K562 (cell line): ENCODE measurements around the gene SLC10A3. TPM values are rescaled to one million over a fixed set of nuclear protein-coding genes. Genes with fewer than 3 reads are reported as not detected.

Experiments
- BMI1 ChIP-seq: fragments of 150-350 bp; IDR thresholded peaks from 2 replicates; pipeline ENCODE4 v1.6.1; 2014; ENCODE audit warnings: low read length
- CREB1 ChIP-seq, 2 experiments: sonication (generic) in 1 of 2; formaldehyde crosslinking in 1 of 2; IDR thresholded peaks; 2 replicates each; pipeline versions ENCODE4 v1.6.1 to v1.8.0; 2012 to 2022; ENCODE audit warnings: inconsistent platforms in 1 of 2, mild to moderate bottlenecking in 1 of 2, missing genetic modification reagents in 1 of 2, moderate library complexity in 1 of 2
- CREB5 ChIP-seq: fragments of 250-450 bp; sonication (Bioruptor Pico); IDR thresholded peaks from 2 replicates; pipeline ENCODE4 v1.5.0; 2020; ENCODE audit warnings: mild to moderate bottlenecking
- CTBP1 ChIP-seq: fragments of 450-650 bp; IDR thresholded peaks from 2 replicates; pipeline ENCODE4 v1.6.1; 2016; ENCODE audit warnings: borderline replicate concordance
- DMBX1 ChIP-seq: fragments of 250-450 bp; sonication (Bioruptor Pico); IDR thresholded peaks from 2 replicates; pipeline ENCODE4 v1.8.0; 2022; ENCODE audit warnings: inconsistent platforms, mild to moderate bottlenecking, moderate library complexity, borderline replicate concordance
- E4F1 ChIP-seq: fragments of 250-450 bp; sonication (Bioruptor Pico); IDR thresholded peaks from 2 replicates; pipeline ENCODE4 v1.5.0; 2021; ENCODE audit warnings: mild to moderate bottlenecking, borderline replicate concordance
- ETV1 ChIP-seq: fragments of 450-650 bp; conservative IDR thresholded peaks from 2 replicates; pipeline ENCODE4 v1.6.1; 2016; ENCODE audit warnings: missing genetic modification characterization, control low read depth, low read depth, missing compliant biosample characterization
- FOXM1 ChIP-seq, 2 experiments: fragments of 450-650 bp in 1 of 2; sonication (generic) in 1 of 2; formaldehyde crosslinking in 1 of 2; IDR thresholded peaks; 2 replicates each; pipeline versions ENCODE4 v1.6.1 to v1.9.0; 2017 to 2022; ENCODE audit warnings: low read depth in 2 of 2, mild to moderate bottlenecking in 2 of 2, missing genetic modification reagents in 1 of 2, moderate library complexity in 1 of 2
- HCFC1 ChIP-seq: IDR thresholded peaks from 2 replicates; pipeline ENCODE4 v1.6.1; 2012; ENCODE audit warnings: low read depth, low read length, improper control_type of control experiment
- HNRNPL ChIP-seq: fragments of 200-400 bp; formaldehyde crosslinking; IDR thresholded peaks from 2 replicates; pipeline ENCODE4 v1.6.1; 2017; ENCODE audit warnings: low read depth, mild to moderate bottlenecking, low read length
- KDM5B ChIP-seq: fragments of 200-600 bp; sonication (generic); IDR thresholded peaks from 2 replicates; pipeline ENCODE4 v1.6.1; 2012; ENCODE audit warnings: low read depth, mild to moderate bottlenecking, moderate library complexity, low read length, control low read depth, inconsistent platforms; ENCODE audit not compliant: insufficient replicate concordance
- NCOA1 ChIP-seq: fragments of 450-650 bp; IDR thresholded peaks from 2 replicates; pipeline ENCODE4 v1.6.1; 2016; ENCODE audit warnings: low read depth
- NRF1 ChIP-seq, 2 experiments: fragments of 450-650 bp; IDR thresholded peaks in 1 of 2; conservative IDR thresholded peaks in 1 of 2; 2 replicates each; pipeline ENCODE4 v1.6.1; 2014; ENCODE audit warnings: mild to moderate bottlenecking in 2 of 2
- RB1 ChIP-seq: fragments of 450-650 bp; IDR thresholded peaks from 2 replicates; pipeline ENCODE4 v1.6.1; 2017; ENCODE audit warnings: low read depth, mild to moderate bottlenecking
- TBP ChIP-seq: optimal IDR thresholded peaks from 2 replicates; pipeline ENCODE3; 2011; ENCODE audit warnings: low read depth, low read length, improper control_type of control experiment
- ZBED1 ChIP-seq: IDR thresholded peaks from 2 replicates; pipeline ENCODE4 v1.6.1; 2014
- ZFX ChIP-seq: sonication (generic); formaldehyde crosslinking; IDR thresholded peaks from 2 replicates; pipeline ENCODE4 v1.8.0; 2022; ENCODE audit warnings: mild to moderate bottlenecking, missing genetic modification reagents, moderate library complexity
- ZNF124 ChIP-seq: sonication (generic); formaldehyde crosslinking; IDR thresholded peaks from 2 replicates; pipeline ENCODE4 v1.8.1; 2022; ENCODE audit warnings: missing genetic modification reagents
- ZNF589 ChIP-seq: fragments of 200-800 bp; sonication (Bioruptor generic); IDR thresholded peaks from 2 replicates; pipeline ENCODE4 v1.6.1; 2016; ENCODE audit warnings: low read depth, missing genetic modification characterization, missing compliant biosample characterization
- ZNF644 ChIP-seq: fragments of 200-800 bp; sonication (Bioruptor generic); IDR thresholded peaks from 2 replicates; pipeline ENCODE4 v1.6.1; 2016; ENCODE audit warnings: low read depth, missing genetic modification characterization, missing compliant biosample characterization
- polyA plus RNA-seq, 8 experiments: library from polyadenylated mRNA; depleted of rRNA in 4 of 8; stranded (reverse) in 5 of 8; unstranded in 3 of 8; fragments of >200 nt; fragmentation: Nextera tagmentation in 2 of 8; fragmentation: Illumina TruSeq in 1 of 8; extraction: Ambion mirVana in 2 of 8; extraction: Trizol in 1 of 8; gene quantifications; 2 replicates each; pipeline versions ENCODE4 v1.2.1 to v1.2.3, GENCODE V29; 2011 to 2014; ENCODE audit warnings: inconsistent platforms in 1 of 8, missing spikeins in 1 of 8
- total RNA-seq, 7 experiments: library from RNA; depleted of rRNA in 6 of 7; stranded (reverse); fragments of >200 nt in 6 of 7; fragmentation: Illumina TruSeq in 2 of 7; extraction: Trizol in 2 of 7; gene quantifications; 2 replicates each; pipeline versions ENCODE4 v1.2.1 to v1.2.3, GENCODE V29; 2011 to 2021; ENCODE audit warnings: low replicate concordance in 1 of 7
- TF ChIP-seq, protein P1 (sequence below): fragments of 250-450 bp; sonication (Bioruptor Pico); IDR thresholded peaks from 2 replicates; pipeline ENCODE4 v1.9.0; 2021; ENCODE audit warnings: mild to moderate bottlenecking
- TF ChIP-seq, protein P2 (sequence below): fragments of 250-450 bp; sonication (Bioruptor Pico); IDR thresholded peaks from 2 replicates; pipeline ENCODE4 v1.5.0; 2022; ENCODE audit warnings: mild to moderate bottlenecking

The SLC10A3 gene
- total and polyA plus RNA-seq, 9 of the 15 experiments (the other 6 are each of a cell fraction or from before 2014, with no cell fraction given): 5.2 to 30.6 (median 16.7) TPM

DNA sequence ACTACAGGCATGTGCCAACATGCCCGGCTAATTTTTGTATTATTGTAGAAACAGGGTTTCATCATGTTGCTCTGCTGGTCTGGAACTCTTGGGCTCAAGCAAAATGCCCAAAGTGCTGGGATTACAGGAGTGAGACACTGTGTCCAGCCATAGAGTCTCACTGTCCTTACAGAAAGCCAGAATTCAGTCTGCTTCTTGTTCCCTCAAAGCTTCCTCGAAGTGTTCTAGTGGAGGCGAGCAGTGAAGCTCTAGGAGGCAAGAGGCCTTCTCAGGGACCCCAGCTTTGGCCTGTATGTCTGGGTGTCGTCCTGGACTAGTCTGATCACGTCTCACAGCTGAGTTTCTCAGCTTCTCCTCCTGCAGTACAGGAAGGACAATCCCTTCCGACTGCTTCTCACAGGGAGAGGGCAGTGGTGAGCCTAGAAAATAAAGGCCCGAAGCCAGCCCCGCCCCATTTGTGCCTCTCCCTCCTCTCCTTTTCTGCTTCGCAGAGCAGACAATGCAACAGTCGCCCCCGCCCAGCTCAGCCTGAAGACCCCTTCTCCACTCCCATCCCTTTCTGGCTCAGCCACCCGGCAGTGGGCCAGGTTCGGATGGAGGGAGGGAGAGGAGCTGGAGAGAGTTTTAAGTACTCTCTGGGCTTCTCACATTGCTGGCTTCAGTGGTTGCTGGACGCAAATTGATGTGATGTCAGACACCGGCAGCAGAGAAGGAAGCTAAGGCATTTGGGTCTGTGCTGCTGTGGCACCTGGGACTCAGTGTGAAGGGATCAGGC is 36.7 kb upstream of the SLC10A3 start (continued):
- TF ChIP-seq CREB5: no peak
- no peak for TF ChIP-seq BMI1
- peak; percentile 16 to 17; a peak in 1 of 4 replicates for TF ChIP-seq NRF1 (conservative IDR thresholded peaks at IDR 0.05 in 1 of 2, IDR thresholded peaks at IDR 0.05 in 1 of 2)
- TF ChIP-seq HNRNPL: no peak
- peak; percentile 28 for TF ChIP-seq TBP
- TF ChIP-seq ZNF124 (CRISPR knock-in tag): no peak
- no peak for TF ChIP-seq DMBX1 (CRISPR knock-in tag)
- no peak for TF ChIP-seq NCOA1
- 0 out of 2 replicates have a peak, but pooled peaks have one; percentile 53 for TF ChIP-seq RB1
- no peak for TF ChIP-seq CREB1 (IDR thresholded peaks at IDR 0.05)
- peak; percentile 42; the same call in 1 of the 2 replicates for TF ChIP-seq CREB1 (CRISPR knock-in tag; IDR thresholded peaks at IDR 0.05)
- TF ChIP-seq ZFX (CRISPR knock-in tag): peak; percentile 57; the same call in 1 of the 2 replicates
- TF ChIP-seq CTBP1: 0 out of 2 replicates have a peak, but pooled peaks have one; percentile 25
- no peak for TF ChIP-seq ZNF589 (CRISPR knock-in tag)
- TF ChIP-seq FOXM1 (IDR thresholded peaks at IDR 0.05; ENCODE audit: low read depth): no peak
- TF ChIP-seq FOXM1 (CRISPR knock-in tag; IDR thresholded peaks at IDR 0.05; ENCODE audit: low read depth): no peak
- TF ChIP-seq, protein P1, sequence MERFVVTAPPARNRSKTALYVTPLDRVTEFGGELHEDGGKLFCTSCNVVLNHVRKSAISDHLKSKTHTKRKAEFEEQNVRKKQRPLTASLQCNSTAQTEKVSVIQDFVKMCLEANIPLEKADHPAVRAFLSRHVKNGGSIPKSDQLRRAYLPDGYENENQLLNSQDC (CRISPR knock-in tag): no peak
- no peak for TF ChIP-seq HCFC1
- peak; percentile 60 for TF ChIP-seq ETV1 (tag)
- no peak for TF ChIP-seq ZNF644 (tag)
- no peak for TF ChIP-seq E4F1 (CRISPR knock-in tag)
- TF ChIP-seq KDM5B: peak; percentile 29
- no peak for TF ChIP-seq ZBED1
- TF ChIP-seq, protein P2, sequence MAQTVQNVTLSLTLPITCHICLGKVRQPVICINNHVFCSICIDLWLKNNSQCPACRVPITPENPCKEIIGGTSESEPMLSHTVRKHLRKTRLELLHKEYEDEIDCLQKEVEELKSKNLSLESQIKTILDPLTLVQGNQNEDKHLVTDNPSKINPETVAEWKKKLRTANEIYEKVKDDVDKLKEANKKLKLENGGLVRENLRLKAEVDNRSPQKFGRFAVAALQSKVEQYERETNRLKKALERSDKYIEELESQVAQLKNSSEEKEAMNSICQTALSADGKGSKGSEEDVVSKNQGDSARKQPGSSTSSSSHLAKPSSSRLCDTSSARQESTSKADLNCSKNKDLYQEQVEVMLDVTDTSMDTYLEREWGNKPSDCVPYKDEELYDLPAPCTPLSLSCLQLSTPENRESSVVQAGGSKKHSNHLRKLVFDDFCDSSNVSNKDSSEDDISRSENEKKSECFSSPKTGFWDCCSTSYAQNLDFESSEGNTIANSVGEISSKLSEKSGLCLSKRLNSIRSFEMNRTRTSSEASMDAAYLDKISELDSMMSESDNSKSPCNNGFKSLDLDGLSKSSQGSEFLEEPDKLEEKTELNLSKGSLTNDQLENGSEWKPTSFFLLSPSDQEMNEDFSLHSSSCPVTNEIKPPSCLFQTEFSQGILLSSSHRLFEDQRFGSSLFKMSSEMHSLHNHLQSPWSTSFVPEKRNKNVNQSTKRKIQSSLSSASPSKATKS (CRISPR knock-in tag): no peak
